ENCODE measurements around the gene TREML1. TPM values are rescaled to one million over a fixed set of nuclear protein-coding genes. Genes with fewer than 3 reads are reported as not detected.

Gene TREML1
- not detected in 2 replicates for total RNA-seq

GRCh38 chr6:41153992-41154625, at the start of gene TREML1:
TREML1 (minus strand) TSS chr6:41154347; CDS start chr6:41154288, 59 bp downstream.

GRCh38 chr6:41200901-41201763, 47.0 kb upstream of the TREML1 start, which contains the start of gene TREML2:
TREML2 (minus strand) TSS chr6:41201149; CDS start chr6:41201008, 141 bp downstream.

GRCh38 chr6:41162687-41163418, 8.7 kb upstream of the TREML1 start, which contains the start of gene TREM2:
TREM2 (minus strand) TSS chr6:41163116; CDS start chr6:41163082, 34 bp downstream.

Other genes with a start within 250 kb of the TREML1 start
- gene UNC5CL, start 115.1 kb downstream of the TREML1 start, total RNA-seq = under 0.01 and 0.15 TPM in 2 replicates
- not detected in 2 replicates for gene TSPO2, start 111.9 kb downstream of the TREML1 start, total RNA-seq
- not detected in 2 replicates for gene APOBEC2, start 101.1 kb downstream of the TREML1 start, total RNA-seq
- gene OARD1, start 82.0 kb downstream of the TREML1 start, total RNA-seq = 8.8 and 15.0 TPM in 2 replicates
- gene NFYA, start 81.4 kb downstream of the TREML1 start, total RNA-seq = 12.6 and 16.1 TPM in 2 replicates
- not detected in 2 replicates for gene TREM2, start 8.8 kb upstream of the TREML1 start, total RNA-seq
- not detected in 2 replicates for gene TREML2, start 46.8 kb upstream of the TREML1 start, total RNA-seq
- gene TREML4, start 74.0 kb upstream of the TREML1 start, total RNA-seq = not detected in 2 replicates
- gene TREM1, start 132.3 kb upstream of the TREML1 start, total RNA-seq = 0.15 TPM in 1 of 2 replicates, not detected in the other
- not detected in 2 replicates for gene NCR2, start 181.3 kb upstream of the TREML1 start, total RNA-seq

All from bronchus fibroblast of lung (primary cell).